ENCODE results near the gene CNOT9. TPM values are rescaled to one million over a fixed set of nuclear protein-coding genes. Genes with fewer than 3 reads are reported as not detected.

CNOT9 gene
- total RNA-seq, 1 donor from 2014 or later: 35.6 TPM

DNA sequence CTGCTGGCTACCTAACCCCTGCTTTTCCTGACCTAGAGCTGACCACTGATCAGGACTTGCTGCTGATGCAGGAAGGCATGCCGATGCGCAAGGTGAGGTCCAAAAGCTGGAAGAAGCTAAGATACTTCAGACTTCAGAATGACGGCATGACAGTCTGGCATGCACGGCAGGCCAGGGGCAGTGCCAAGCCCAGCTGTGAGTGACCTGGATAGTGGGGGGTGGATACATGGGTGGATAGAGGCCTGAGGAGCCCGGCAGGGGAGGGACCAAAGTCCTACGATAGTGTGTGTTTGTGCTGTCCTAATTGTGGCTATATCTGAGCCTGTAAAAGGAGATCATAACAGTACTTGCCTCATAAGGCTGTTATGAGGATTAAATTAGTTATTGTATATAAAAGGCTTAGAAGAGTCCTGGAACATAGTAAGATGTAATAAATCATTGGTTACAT, 47.3 kb downstream of the CNOT9 start:
- no peak overlapping the region for H2AFZ ChIP-seq (ENCODE audit: low read depth, low read length)
- H3K27ac ChIP-seq (ENCODE audit: low read depth, low read length): no peak overlapping the region
- no peak overlapping the region for H3K9ac ChIP-seq (ENCODE audit: low read length)
- no peaks in the 10 kb centered on the region for H3K36me3 ChIP-seq (ENCODE audit: insufficient read depth, low read length)
- no peaks in the 10 kb centered on the region for H3K27me3 ChIP-seq (ENCODE audit: insufficient read depth, low read length)
- no peak for TF ChIP-seq EZH2 (IDR thresholded peaks at IDR 0.05; ENCODE audit: insufficient read depth, low read length)
- no peak for TF ChIP-seq CTCF (IDR thresholded peaks at IDR 0.05; ENCODE audit: insufficient read depth, low read depth, low read length)
- no peaks in the 10 kb centered on the region for H3K79me2 ChIP-seq (ENCODE audit: insufficient read depth, low read length)
- no peak overlapping the region for H3K4me3 ChIP-seq (ENCODE audit: insufficient read depth, low read depth, low read length)
- Mint-ChIP-seq H3K4me1 (ENCODE audit: low read depth, unreplicated experiment) (no peaks in the 10 kb centered on the region), H3K4me3 (ENCODE audit: unreplicated experiment) (no peak overlapping the region), H3K27ac (ENCODE audit: unreplicated experiment) (no peak overlapping the region), H3K27me3 (ENCODE audit: low read depth, unreplicated experiment) (peaks cover 13% of the 10 kb centered on the region), H3K36me3 (ENCODE audit: low read depth, unreplicated experiment) (no peaks in the 10 kb centered on the region), H3K9me3 (ENCODE audit: unreplicated experiment) (no peaks in the 10 kb centered on the region)
- no peaks in the 10 kb centered on the region for H3K9me3 ChIP-seq (ENCODE audit: insufficient read depth, low read depth, low read length)
- FAIRE-seq (no peak), DNase-seq (ENCODE audit: low read depth) (no peak)
- no peaks in the 10 kb centered on the region for H4K20me1 ChIP-seq (ENCODE audit: insufficient read depth, low read length)
- no peaks in the 10 kb centered on the region for H3K4me1 ChIP-seq (ENCODE audit: insufficient read depth, low read length)
- H3K4me2 ChIP-seq (ENCODE audit: low read length): no peak overlapping the region

DNA sequence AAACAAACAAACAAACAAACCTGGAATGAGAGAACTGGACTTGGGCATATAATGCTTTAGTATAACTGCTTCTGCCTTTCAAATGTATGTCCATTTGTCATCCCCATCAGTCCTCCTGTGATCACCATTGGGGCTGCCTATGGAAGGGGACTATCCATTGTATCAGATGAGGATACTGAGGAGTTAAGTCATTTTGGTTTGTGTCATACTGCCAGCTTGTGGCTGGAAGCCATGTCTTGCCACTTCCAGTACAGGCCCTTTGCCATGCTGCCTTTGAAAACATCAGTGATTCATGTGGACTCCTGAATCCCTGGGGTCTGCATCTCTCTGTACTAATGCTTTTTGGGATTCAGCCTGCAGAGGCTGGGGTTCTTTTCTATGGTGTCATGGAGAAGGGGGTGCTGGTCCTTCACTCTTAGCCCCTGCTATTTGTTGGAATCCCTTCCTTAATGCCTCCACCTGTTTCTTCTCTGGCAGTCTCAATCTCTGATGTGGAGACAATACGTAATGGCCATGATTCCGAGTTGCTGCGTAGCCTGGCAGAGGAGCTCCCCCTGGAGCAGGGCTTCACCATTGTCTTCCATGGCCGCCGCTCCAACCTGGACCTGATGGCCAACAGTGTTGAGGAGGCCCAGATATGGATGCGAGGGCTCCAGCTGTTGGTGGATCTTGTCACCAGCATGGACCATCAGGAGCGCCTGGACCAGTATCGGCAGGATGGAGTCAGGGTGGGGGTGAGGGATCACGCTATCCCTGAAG, 49.6 kb downstream of the CNOT9 start:
- Histone ChIP-seq H3K9me3 (ENCODE audit: insufficient read depth, low read depth, low read length) (no peaks in the 10 kb centered on the region), H3K79me2 (ENCODE audit: insufficient read depth, low read length) (no peaks in the 10 kb centered on the region), H4K20me1 (ENCODE audit: insufficient read depth, low read length) (no peaks in the 10 kb centered on the region), H2AFZ (ENCODE audit: low read depth, low read length) (no peak overlapping the region), H3K9ac (ENCODE audit: low read length) (no peak overlapping the region), H3K36me3 (ENCODE audit: insufficient read depth, low read length) (no peaks in the 10 kb centered on the region), H3K4me1 (ENCODE audit: insufficient read depth, low read length) (no peaks in the 10 kb centered on the region), H3K4me3 (ENCODE audit: insufficient read depth, low read depth, low read length) (no peak overlapping the region), H3K4me2 (ENCODE audit: low read length) (no peak overlapping the region), H3K27ac (ENCODE audit: low read depth, low read length) (no peak overlapping the region), H3K27me3 (ENCODE audit: insufficient read depth, low read length) (no peaks in the 10 kb centered on the region)
- no peak overlapping the region for H3K27ac Mint-ChIP-seq (ENCODE audit: unreplicated experiment)
- H3K4me1 Mint-ChIP-seq (ENCODE audit: low read depth, unreplicated experiment): peaks cover 8% of the 10 kb centered on the region
- FAIRE-seq: no peak
- H3K4me3 Mint-ChIP-seq (ENCODE audit: unreplicated experiment): no peak overlapping the region
- peaks cover 3% of the 10 kb centered on the region for H3K36me3 Mint-ChIP-seq (ENCODE audit: low read depth, unreplicated experiment)
- no peak for DNase-seq (ENCODE audit: low read depth)
- TF ChIP-seq CTCF (IDR thresholded peaks at IDR 0.05; ENCODE audit: insufficient read depth, low read depth, low read length): no peak
- TF ChIP-seq EZH2 (IDR thresholded peaks at IDR 0.05; ENCODE audit: insufficient read depth, low read length): no peak
- H3K9me3 Mint-ChIP-seq (ENCODE audit: unreplicated experiment): no peaks in the 10 kb centered on the region
- peaks cover 4% of the 10 kb centered on the region for H3K27me3 Mint-ChIP-seq (ENCODE audit: low read depth, unreplicated experiment)

DNA sequence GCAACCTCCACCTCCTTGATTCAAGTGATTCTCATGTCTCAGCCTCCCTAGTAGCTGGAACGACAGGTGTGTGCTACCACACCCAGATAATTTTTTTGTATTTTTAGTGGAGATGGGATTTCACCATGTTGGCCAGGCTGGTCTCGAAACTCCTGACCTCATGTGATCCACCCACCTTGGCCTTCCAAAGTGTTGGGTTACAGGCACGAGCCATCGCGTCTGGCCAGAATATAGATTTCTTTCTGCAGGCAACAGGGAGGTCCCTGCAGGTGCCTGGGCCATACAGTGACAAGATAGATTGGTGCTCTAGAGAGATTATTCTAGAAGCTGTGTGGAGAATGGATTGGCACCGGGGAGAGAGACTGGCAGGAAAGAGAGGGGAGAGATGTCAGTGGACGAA, 52.4 kb downstream of the CNOT9 start:
- FAIRE-seq: no peak

More for the DNA sequence above, 52.4 kb downstream of the CNOT9 start:
- no peaks in the 10 kb centered on the region for H3K4me1 ChIP-seq (ENCODE audit: insufficient read depth, low read length)
- Mint-ChIP-seq H3K4me1 (ENCODE audit: low read depth, unreplicated experiment) (peaks cover 8% of the 10 kb centered on the region), H3K27ac (ENCODE audit: unreplicated experiment) (no peak overlapping the region), H3K36me3 (ENCODE audit: low read depth, unreplicated experiment) (peaks cover 5% of the 10 kb centered on the region), H3K4me3 (ENCODE audit: unreplicated experiment) (no peak overlapping the region), H3K27me3 (ENCODE audit: low read depth, unreplicated experiment) (peaks cover 2% of the 10 kb centered on the region), H3K9me3 (ENCODE audit: unreplicated experiment) (no peaks in the 10 kb centered on the region)
- H3K9ac ChIP-seq (ENCODE audit: low read length): no peak overlapping the region
- H4K20me1 ChIP-seq (ENCODE audit: insufficient read depth, low read length): no peaks in the 10 kb centered on the region
- H3K9me3 ChIP-seq (ENCODE audit: insufficient read depth, low read depth, low read length): no peaks in the 10 kb centered on the region
- DNase-seq (ENCODE audit: low read depth): no peak
- H3K36me3 ChIP-seq (ENCODE audit: insufficient read depth, low read length): no peaks in the 10 kb centered on the region
- H3K27ac ChIP-seq (ENCODE audit: low read depth, low read length): no peak overlapping the region
- H3K4me2 ChIP-seq (ENCODE audit: low read length): no peak overlapping the region
- H3K27me3 ChIP-seq (ENCODE audit: insufficient read depth, low read length): no peaks in the 10 kb centered on the region
- H3K79me2 ChIP-seq (ENCODE audit: insufficient read depth, low read length): no peaks in the 10 kb centered on the region
- no peak overlapping the region for H3K4me3 ChIP-seq (ENCODE audit: insufficient read depth, low read depth, low read length)
- TF ChIP-seq EZH2 (IDR thresholded peaks at IDR 0.05; ENCODE audit: insufficient read depth, low read length) (no peak), CTCF (IDR thresholded peaks at IDR 0.05; ENCODE audit: insufficient read depth, low read depth, low read length) (no peak)
- no peak overlapping the region for H2AFZ ChIP-seq (ENCODE audit: low read depth, low read length)
